Stimulated activated CD8-positive, alpha-beta memory T cell treated with anti-CD3 and anti-CD28 coated beads, Interleukin-7, amount 100 ng/mL, for 24 hours (primary cell): ENCODE measurements around the gene CCDC142.
A peak's percentile ranks its signal among the peaks of the same experiment; 100 is the strongest.
"Not testable (repeated sequence)": the region's sequence is repeated elsewhere in the genome, so short reads cannot be mapped to it uniquely, and the experiment has no call there.

Experiments
- DNase-seq: peaks from one replicate; pipeline ENCODE4 v3.0.0-alpha.2; 2020; ENCODE audit warnings: low read depth

CCDC142 gene

DNA sequence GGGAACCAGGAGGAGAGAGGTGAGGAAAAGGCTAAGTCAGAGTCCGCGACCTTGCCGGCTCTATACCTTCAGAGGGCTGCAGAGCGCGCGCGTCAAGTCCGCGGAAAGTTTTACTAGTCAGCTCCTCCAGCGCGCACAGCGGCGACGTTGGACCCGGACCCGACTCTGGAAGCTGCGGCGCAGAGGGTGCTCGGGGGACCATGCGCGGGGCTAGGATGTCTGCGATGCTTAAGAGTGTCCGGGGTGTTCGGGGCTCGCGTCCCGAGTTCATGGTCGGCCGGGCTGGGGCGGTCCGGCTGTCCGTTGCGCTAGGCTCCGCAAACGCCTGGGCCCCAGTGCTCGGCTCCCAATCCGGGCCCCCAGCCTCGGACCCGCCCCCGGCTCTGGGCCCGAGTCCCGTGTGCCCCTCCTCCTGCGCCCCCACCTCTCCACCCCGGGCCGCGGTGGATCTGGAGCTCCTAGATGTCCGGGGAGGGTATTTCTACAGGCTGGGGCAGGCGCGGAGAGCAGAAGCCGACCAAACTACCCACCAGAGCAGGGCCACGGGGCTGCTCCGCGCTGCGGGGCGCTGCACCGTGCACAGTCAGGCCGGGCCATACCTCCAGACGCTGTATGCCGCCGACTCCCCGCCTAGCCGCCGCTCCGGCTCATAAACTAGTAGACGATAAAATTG, 16.6 kb upstream of the CCDC142 start, which contains the start of gene LBX2:
Gene LBX2, minus strand, starts transcription at position 337 of the 673 bp plus-strand sequence. Its CDS starts 66 bp downstream, at position 271.
- no peak for DNase-seq

DNA sequence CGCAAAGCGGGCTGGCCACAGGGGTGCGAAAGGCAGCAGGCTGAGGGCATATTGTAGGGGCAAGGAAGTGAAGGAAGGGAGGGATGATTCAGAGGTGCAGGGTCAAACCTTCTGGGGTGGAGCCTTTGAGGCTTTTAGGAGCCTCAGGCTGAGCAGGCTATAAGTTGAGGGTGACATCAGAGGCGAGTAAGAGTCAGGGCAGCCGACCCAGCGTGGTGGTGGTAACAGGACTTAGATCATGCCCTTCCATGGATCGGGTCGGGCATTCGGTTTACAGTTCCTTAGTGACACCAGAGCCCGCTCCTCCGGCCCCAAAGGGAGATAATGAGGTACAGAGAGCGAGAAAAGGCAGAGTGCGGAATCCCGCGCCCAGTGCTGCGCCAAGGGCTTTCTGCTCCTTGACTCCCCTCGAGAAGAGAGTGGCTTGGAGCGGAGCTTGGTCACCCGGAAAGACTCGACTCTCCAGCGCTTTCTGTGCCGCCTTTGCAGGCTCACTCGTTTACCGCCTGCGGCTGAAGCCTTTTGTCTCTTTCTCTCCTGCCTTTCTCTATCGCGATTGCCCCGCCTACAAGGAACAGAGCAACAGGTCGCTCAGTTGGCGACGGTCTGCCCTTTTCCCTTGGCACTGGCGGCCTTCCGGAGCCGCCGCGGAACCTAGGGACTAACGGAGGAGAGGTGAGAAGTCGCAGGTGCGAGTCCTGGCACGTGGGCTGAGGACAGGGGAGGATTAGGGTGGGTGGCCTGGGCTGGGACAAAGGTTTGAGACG, 15.9 kb upstream of the CCDC142 start:
- no peak for DNase-seq

DNA sequence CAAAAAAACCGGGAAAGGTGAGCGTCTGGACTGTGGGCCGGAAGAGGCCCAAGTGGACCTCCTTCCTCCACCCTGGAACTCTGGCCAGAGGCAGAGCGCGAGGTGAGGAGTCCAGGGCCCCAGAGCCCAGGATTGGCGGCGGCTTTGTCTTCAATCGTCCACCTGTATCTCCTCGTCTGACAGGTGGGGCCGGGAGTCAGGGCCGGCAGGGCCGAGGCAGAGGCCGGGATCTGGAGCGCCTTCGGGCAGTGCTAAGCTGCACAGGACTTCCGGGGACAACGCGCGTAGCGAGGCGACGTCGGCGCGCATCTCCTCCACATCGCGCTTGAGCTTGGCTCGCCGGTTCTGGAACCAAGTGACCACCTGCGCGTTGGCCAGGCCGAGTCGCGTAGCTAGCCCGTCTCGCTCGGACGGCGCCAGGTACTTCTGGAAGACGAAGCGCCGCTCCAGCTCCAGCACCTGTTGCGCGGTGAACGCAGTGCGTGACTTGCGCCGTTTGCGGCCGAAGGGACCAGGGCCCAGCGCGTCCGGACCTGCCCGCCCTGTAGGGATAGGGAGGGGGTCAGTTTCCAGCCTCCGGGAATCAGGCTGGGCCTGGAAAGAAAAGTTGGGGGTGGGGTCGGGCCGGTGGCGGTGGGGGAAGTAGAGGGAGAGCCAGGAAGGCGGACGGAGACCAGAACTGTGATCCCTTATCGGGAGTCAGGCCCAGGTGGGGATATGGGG, 15.1 kb upstream of the CCDC142 start:
- no peak for DNase-seq

DNA sequence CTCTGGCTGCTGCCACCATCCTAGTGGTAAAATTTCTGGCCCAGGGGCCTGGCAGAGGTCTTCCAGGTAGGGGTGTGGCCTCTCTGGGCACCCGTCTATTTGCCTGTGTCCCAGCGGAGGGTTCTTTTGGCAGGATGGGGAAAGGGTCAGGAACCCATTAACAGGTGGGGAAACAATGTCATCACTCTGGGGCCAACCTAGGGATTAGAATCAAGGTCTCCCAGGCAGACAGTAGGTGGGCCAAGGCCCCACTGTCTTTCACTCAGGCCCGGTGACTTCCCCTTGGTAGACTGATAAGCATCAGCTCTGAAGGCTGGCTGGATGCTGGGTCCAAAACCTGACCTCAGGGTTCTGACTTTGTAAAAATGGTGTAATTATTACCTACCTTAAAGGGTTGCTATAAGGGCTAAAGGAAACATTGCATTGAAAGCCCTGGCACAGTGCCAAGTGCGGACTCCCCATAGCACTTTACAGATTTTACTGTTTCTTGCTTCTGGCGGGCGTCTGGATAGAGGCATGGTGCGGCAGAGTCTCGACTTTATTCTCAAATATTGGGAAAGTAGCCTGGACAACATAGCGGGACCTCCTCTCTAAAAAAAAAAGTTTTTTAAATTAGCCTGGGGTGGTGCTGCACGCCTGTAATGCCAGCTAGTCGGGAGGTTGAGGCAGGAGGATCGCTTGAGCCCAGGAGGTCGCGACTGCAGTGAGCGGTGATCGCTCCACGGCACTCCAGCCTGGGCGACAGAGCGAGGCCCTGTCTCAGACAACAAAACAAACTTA, 14.4 kb upstream of the CCDC142 start:
- DNase-seq = no peak

DNA sequence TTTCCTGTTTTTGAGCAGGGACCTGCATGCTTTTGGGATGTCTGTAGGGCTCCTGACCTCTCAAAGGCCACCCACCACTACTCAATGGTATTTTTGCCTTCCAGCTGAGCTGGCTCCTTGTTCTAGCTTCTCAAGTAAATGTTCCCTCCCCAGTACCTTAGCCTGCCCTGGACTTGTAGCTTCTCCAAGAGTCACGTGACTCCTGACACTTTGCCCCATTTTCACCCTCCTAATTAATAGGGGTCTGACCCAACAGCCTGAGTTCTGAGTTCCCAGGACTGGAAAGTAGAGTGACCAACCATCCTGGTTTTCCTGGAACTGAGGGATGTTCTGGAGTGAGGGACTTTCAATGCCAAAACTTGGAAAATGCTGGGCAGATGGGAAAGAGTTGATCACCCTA, 12.6 kb upstream of the CCDC142 start:
- no peak for DNase-seq

DNA sequence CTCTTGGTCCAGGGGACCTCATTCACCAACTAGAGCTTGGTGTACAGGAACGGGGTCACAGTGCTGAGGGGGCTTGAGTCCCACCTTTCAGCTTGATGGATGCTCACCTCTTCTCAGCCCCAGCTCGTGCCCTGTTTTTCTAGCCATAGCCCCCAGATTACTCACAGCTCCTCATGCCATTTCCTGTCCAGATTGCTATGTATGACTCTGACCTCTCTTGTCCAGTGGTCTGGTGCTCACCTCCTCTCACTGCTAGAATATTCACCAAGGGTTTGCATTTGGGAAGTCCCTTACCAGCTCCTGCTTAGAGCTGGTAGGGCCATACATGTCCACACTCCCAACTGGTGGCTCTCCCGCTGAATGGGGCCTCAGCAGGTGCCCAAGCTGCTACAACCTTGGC, 10.7 kb upstream of the CCDC142 start:
- no peak for DNase-seq

DNA sequence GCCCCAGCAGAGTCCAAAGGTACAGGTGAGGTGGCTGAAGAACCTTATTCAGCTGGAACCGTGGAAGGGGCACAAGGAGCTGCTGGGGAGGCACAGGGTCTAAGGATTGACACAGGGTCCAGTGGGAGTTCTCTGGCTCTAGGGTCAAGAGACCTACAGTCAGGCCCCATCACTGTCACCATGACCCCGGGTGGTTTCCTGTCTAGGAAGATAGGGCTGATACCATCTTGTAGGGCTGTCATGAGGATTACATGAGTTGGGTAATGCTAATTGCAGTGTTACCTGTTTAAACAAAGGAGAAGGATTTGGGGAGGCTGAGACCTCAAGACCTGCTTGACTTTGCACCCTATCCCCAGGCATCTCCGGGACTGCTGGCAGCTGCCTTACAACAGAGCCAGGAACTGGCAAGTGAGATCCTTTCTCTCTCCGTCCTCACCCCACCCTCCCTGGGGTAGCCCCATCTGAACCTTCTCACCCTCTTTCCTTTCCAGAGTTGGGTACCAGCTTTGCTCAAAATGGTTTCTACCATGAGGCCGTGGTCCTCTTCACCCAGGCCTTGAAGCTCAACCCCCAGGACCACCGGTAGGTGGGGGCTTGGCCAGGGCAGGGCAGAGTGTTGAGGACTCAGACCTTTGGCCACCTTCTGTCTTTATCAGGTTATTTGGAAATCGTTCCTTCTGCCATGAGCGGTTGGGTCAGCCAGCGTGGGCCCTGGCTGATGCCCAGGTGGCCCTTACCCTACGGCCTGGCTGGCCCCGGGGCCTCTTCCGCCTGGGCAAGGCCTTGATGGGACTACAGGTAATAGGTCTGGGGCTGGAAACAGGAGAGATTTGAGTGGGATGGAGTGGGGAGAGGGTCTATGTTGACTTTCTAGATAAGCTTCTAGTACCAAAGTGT, 9.1 kb upstream of the CCDC142 start:
- no peak for DNase-seq

DNA sequence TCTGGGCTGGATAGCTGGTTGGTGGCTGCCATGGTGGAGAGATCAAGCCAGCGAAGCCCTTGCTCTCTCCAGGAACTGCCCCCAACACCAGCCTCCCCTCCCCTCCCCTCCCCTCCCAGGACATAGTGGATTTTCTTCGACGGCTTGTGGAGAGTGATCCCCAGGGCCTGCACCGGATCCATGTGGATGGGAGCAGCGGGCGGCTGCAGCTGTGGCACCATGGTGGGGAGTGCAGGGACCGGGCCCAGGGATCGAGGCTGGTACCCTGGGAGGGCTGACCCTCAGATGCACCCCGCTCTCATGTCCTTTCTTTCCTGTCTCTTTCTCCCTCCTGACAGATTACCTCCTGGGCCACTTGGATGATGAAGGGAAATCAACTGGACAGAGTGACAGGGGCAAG, 7.1 kb upstream of the CCDC142 start:
- DNase-seq = no peak

DNA sequence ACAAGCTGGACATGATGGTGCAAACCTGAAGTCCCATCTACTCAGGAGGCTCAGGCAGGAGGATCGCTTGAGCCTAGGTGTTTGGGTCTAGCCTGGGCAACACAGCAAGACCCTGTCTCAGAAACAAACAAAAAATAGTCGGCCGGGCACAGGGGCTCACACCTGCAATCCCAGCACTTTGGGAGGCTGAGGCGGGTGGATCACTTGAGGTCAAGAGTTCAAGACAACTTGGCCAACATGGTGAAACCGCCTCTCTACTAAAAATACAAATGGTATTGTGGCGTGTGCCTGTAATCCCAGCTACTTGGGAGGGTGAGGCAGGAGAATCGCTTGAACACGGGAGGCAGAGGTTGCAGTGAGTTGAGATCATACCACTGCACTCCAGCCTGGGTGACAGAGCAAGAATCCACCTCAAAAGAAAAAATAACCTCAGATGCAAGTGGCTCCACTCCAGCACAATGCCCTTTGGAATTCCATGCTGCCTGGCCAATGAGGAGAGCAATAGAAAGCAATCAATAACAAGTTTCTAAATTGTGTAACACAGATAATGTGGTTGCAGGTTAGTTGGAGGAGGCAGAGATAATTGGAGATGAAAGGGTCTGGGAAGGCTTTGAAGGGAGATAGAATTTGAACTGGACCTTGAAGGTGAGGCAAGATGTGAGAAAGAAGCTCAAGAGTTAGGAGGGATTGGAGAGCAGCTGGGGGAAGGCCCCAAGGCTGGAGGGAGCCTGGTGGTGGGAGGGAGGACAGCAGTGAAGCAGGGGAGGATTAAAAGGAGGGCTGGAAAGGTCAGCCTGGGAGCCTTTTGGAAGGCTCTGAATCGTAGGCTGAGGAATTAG, 6.1 kb upstream of the CCDC142 start:
- DNase-seq = no peak

DNA sequence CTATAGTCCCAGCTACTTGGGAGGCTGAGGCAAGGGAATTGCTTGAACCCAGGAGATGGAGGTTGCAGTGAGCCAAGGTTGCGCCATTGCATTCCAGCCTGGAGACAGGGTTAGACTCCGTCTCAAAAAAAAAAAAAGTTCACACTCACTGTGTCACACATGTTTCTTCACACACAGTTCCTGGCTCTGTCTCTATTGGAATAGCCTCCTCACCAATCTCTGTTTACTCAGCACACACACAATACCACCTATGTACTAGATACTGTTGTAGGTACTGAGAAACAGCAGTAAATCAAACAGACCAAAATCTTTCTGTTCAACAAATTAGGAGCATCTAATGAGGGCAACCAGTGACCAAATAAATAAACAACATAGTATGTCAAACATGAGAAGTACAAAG, 3.3 kb upstream of the CCDC142 start:
- no peak for DNase-seq

DNA sequence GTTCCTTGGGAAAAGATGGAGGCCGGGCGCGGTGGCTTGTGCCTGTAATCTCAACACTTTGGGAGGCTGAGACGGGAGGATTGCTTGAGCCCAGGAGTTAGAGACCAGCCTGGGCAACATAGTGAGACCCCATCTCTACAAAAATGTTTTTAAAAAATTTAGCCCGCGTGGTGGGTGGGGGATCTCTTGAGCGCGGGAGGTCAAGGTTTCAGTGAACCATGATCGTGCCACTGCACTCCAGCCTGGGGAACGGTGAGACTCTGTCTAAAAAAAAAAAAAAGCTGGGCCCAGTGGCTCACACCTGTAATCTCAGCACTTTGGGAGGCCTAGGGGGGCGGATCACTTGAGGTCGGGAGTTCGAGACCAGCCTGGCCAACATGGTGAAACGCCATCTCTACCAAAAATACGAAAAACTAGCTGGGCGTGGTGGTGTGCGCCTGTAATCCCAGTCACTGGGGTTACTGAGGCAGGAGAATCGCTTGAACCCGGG, 922 bp upstream of the CCDC142 start:
- DNase-seq = not testable (repeated sequence)

DNA sequence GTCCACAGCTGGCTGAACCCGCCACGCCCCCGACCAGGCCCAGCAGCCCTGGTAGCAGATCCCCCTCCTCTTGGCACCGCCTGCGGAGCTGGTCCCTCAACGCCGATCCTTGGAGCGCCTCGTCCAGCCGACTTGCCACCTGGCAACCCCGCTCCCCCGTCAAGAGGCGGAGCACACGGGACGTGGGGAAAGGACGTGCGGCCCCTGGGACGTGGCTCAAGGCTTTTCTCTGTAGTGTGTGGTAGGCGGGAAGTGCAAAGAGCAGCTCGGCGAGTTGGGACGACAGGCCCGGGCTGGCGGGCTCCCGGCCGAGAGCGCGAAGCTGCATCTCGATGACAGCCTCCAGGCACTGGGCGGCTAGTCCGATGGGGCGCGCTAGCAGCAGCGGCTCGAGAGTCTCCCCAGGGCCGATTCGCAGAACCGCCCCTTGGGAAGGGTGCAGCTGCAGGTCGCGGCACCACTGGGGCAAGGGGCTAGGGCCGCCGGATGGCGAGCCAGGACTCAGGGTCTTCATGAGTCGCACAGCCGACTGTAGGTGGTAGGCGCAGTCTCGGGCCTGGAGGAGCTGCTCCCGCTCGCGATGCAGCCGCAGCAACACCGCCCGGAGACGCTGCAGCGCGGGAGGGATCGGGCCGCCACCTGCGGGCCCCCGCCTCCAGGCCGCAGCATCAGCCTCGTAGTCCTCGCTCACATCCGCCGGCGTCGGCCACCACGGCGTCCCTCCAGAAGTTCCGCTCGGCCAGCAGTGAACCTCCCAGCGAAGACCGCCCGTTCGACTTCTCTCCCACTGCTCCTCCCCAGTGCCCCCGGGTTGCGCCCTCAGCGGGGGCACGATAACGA, 617 bp downstream of the CCDC142 start:
- no peak for DNase-seq

DNA sequence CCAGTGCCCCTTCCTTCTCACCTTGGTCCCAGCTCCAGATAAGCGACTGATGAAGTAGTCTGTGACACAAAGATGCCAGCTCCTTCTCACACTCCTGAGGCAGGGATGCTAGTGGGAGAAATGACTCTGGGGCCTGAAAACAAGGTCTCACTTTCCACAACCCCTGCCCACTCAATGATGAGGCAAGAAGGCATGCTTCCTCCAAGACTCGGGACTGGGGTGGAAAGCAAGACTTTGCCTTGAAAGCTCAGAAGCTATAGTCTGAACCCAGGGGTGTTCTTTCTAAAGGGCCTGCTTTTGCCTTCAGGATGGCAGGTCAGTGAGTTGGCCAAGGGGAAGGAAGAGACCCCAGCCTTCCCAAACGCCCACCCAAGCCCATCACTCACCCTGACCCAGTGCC, 1.4 kb downstream of the CCDC142 start:
- DNase-seq = no peak

DNA sequence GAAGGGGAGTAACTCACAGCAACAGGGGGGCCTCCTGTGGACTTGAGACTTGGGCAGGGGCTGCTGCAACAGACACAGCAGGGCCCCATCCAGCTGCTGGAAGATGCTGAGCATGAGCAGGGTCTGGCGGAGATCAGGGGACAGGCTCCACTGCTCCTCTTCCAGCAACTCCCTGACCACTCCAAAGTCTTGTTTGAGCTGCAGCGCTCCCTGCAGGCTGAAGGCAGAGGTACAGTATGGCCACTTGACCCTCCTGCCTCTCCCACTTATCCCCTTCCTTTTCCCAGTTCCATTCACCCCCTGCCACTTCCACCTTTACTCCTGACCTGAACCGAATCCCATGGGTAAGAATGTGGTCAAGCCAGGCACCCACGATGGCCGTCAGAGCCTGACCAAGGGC, 7.9 kb downstream of the CCDC142 start:
- no peak for DNase-seq

DNA sequence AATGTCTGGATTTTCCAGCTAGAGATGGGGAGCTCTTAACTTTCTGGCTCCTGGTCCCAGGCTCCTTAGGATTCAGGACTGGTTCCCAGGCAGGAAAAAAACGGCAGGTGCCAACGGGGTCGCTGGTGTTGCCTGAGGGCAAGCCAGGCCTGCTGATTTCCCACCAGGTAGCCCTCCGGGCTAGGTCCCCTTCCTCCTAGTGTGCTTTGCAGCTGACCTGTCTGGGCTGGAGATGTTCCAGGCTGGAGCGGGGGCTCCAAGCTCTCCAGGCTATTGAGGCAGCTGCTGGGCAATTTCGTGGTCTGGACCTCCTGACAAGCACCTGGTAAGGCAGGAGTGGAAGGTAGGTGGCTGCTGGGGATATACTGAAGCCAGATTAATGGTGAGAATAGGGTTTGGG, 8.3 kb downstream of the CCDC142 start:
- no peak for DNase-seq

DNA sequence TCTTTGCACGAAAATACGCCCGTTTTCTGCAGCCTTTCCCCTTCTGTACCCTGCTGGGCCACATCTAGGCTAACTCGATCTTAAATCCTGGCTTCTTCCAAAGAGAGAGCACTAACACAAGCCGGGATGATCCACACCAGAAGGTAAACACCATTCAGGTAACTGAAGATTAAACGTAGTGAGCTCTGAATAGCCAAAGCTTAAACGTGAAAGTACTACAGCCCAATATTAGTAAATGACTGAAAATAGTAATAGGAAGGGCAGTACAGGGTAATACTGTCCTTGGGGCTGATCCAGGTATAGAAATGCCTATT, 9.9 kb downstream of the CCDC142 start:
- no peak for DNase-seq

DNA sequence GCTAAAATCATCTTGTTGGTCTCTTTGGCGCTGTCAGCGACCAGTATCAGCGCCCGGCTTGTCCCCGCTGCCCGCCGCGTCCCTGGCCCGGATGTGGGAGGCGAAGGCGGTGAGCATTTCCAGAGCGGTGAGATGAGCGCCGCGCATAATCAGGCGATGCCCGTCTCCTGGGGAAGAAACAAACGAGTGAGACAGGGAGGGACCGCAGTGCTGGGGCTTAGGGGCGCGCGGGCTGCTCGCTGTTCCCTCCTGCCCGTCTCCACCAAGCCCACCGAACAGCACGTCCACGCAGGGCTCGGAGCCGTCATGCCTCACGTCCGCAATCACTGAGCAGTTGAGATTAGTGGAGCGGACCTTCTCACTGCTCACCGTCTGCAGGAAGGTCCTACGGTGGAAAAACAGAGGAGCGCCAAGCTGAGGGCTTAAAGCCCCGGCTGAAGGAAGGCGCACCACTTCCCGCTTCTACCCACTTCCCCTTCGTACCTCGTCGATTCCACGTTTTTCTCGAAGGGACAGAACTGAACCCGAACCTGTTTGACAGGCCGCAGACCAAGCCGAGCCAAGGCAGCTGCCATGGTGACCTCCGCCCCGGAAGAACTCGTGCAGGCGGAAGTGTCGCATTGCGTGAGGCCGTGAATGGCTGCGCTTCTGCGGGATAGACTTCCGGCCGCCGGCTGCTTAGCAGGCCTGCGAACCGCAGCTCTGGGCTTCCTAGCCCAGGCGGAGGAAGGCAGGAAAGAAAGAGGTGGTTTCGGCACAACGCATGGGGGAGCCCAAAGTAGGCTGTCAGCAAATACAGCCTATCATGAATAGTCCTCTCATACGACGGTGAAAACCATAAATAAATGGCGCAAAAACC, 10.5 kb downstream of the CCDC142 start, which contains the start of gene MRPL53:
Gene MRPL53, minus strand, starts transcription at position 595 of the 859 bp plus-strand sequence. Its CDS starts 20 bp downstream, at position 575.
- DNase-seq = peak; percentile 92
